Smooth muscle cell (in vitro differentiated cells): ENCODE results near the gene NSD1. TPM values are rescaled to one million over a fixed set of nuclear protein-coding genes. Genes with fewer than 3 reads are reported as not detected.

Experiments
- DNase-seq: peaks from one replicate; lab custom pipeline; 2025; ENCODE audit not compliant: unreplicated experiment; lab: John Stamatoyannopoulos, UW
- H2AFZ ChIP-seq: fragments of 200-600 bp; sonication (generic); 2 replicates; pipeline ENCODE4 v1.6.0; 2016; ENCODE audit warnings: antibody characterized with exemption, low read depth, mild to moderate bottlenecking
- H3F3A ChIP-seq: fragments of 200-600 bp; sonication (generic); 2 replicates; pipeline ENCODE4 v1.6.0; 2017; ENCODE audit warnings: antibody characterized with exemption, low read depth
- H3K27ac ChIP-seq: fragments of 200-600 bp; sonication (generic); 2 replicates; pipeline ENCODE4 v1.5.1; 2016; ENCODE audit warnings: low read depth, mild to moderate bottlenecking
- H3K27me3 ChIP-seq: fragments of 200-600 bp; sonication (generic); 2 replicates; pipeline ENCODE4 v1.6.1; 2016; ENCODE audit warnings: low read depth, mild to moderate bottlenecking
- H3K36me3 ChIP-seq: fragments of 200-600 bp; sonication (generic); 2 replicates; pipeline ENCODE4 v1.5.1; 2016; ENCODE audit warnings: low read depth
- H3K4me1 ChIP-seq: fragments of 200-600 bp; sonication (generic); 2 replicates; pipeline ENCODE4 v1.5.1; 2016; ENCODE audit warnings: low read depth
- H3K4me2 ChIP-seq: fragments of 200-600 bp; sonication (generic); 2 replicates; pipeline ENCODE4 v1.6.0; 2016; ENCODE audit warnings: mild to moderate bottlenecking
- H3K4me3 ChIP-seq: fragments of 200-600 bp; sonication (generic); 2 replicates; pipeline ENCODE4 v1.5.1; 2016; ENCODE audit warnings: mild to moderate bottlenecking
- H3K79me2 ChIP-seq: fragments of 200-600 bp; sonication (generic); 2 replicates; pipeline ENCODE4 v1.6.0; 2016; ENCODE audit warnings: low read depth, mild to moderate bottlenecking
- H3K9ac ChIP-seq: fragments of 200-600 bp; sonication (generic); 2 replicates; pipeline ENCODE4 v1.6.0; 2016; ENCODE audit warnings: low read depth
- H3K9me3 ChIP-seq: fragments of 200-600 bp; sonication (generic); replicated peaks from 2 replicates; pipeline ENCODE4 v1.5.1; 2016; ENCODE audit warnings: low read depth
- H4K20me1 ChIP-seq: fragments of 200-600 bp; sonication (generic); 2 replicates; pipeline ENCODE4 v1.6.0; 2016; ENCODE audit warnings: low read depth
- WGBS: methylation state at CpG from one replicate; pipeline ENCODE4 v1.1.7; 2016; ENCODE audit warnings: low lambda C conversion rate; 5-methylcytosine and 5-hydroxymethylcytosine counted together
- polyA plus RNA-seq: library from polyadenylated mRNA; unstranded; fragments of >200 nt; fragmentation: Nextera tagmentation; extraction: Ambion mirVana; gene quantifications from 2 replicates; pipeline ENCODE4 v1.2.1, GENCODE V29; 2016
- total RNA-seq: library from RNA; depleted of rRNA; stranded (reverse); fragments of >200 nt; gene quantifications from 2 replicates; pipeline ENCODE4 v1.2.3, GENCODE V29; 2014
- TF ChIP-seq, protein P1 (sequence below): fragments of 200-600 bp; sonication (generic); IDR thresholded peaks from 2 replicates; pipeline ENCODE4 v1.5.1; 2017; ENCODE audit warnings: borderline replicate concordance, mild to moderate bottlenecking, antibody characterized with exemption; ENCODE audit not compliant: insufficient read depth, poor library complexity, severe bottlenecking

Gene NSD1
- total and polyA plus RNA-seq, 2 experiments from 2014 or later, result 22.6 to 38.2 TPM

DNA sequence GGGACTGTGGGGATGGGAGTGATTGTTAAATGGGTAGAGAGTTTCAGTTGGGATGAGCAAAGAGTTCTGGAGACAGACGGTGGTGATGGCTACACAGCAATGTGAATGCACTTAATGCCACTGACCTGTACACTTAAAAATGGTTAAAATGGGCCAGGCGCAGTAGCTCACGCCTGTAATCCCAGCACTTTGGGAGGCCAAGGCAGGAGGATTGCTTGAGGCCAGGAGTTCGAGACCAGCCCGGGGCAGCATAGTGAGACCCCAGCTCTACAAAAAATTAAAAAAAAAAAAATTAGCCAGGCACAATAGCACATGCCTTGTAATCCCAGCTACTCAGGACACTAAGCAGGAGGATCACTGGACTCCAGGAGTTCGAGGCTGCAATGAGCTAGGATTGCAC is 210.2 kb downstream of the NSD1 start:
- H3K27me3 ChIP-seq, result no peaks in the 10 kb centered on the region
- no peak overlapping the region for H3K4me2 ChIP-seq
- H3F3A ChIP-seq, result no peaks in the 10 kb centered on the region
- no peak overlapping the region for H3K9ac ChIP-seq
- H3K27ac ChIP-seq, result no peak overlapping the region
- H3K9me3 ChIP-seq, result no peaks in the 10 kb centered on the region
- no peak for DNase-seq
- H3K4me3 ChIP-seq, result no peak overlapping the region
- H4K20me1 ChIP-seq, result peaks cover 77% of the 10 kb centered on the region
- H3K4me1 ChIP-seq, result no peaks in the 10 kb centered on the region
- peaks cover 85% of the 10 kb centered on the region for H3K79me2 ChIP-seq
- H3K36me3 ChIP-seq, result no peaks in the 10 kb centered on the region
- TF ChIP-seq, protein P1, sequence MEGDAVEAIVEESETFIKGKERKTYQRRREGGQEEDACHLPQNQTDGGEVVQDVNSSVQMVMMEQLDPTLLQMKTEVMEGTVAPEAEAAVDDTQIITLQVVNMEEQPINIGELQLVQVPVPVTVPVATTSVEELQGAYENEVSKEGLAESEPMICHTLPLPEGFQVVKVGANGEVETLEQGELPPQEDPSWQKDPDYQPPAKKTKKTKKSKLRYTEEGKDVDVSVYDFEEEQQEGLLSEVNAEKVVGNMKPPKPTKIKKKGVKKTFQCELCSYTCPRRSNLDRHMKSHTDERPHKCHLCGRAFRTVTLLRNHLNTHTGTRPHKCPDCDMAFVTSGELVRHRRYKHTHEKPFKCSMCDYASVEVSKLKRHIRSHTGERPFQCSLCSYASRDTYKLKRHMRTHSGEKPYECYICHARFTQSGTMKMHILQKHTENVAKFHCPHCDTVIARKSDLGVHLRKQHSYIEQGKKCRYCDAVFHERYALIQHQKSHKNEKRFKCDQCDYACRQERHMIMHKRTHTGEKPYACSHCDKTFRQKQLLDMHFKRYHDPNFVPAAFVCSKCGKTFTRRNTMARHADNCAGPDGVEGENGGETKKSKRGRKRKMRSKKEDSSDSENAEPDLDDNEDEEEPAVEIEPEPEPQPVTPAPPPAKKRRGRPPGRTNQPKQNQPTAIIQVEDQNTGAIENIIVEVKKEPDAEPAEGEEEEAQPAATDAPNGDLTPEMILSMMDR, result no peak
- no peak overlapping the region for H2AFZ ChIP-seq
- 100% methylated on average over 6 of the region's 6 CpGs for WGBS

- Histone ChIP-seq H3K4me3 (no peak overlapping the region), H3F3A (no peaks in the 10 kb centered on the region), H2AFZ (no peak overlapping the region), H3K27ac (no peak overlapping the region), H3K27me3 (no peaks in the 10 kb centered on the region), H4K20me1 (peaks cover 75% of the 10 kb centered on the region), H3K9me3 (no peaks in the 10 kb centered on the region), H3K79me2 (peaks cover 90% of the 10 kb centered on the region), H3K4me2 (no peak overlapping the region), H3K9ac (no peak overlapping the region), H3K36me3 (no peaks in the 10 kb centered on the region), H3K4me1 (peaks cover 1% of the 10 kb centered on the region)
- 96% methylated on average over 6 of the region's 6 CpGs for WGBS
- TF ChIP-seq, protein P1, result no peak
- DNase-seq, result no peak
Measured at GRCh38 chr5:177344891-177345290, 211.3 kb downstream of the NSD1 start.

DNA sequence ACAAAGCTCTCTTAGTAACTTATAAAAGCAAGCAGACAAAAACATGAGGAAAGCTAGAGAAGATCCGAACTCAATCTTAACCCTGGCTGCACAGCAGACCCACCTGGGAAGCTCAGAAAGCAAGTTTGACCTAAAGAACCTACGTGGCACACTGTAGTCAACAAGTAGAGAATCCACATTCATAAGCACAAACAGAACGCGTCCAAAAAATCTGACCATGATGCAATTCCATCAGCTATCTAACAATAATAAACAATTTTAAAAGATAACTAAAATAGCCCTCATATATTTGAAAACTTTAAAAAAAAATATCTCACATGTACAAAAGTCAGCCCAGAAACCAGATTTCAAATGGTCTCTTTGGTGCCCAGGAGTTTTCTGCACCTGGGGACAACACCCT is 213.2 kb downstream of the NSD1 start:
- Histone ChIP-seq H3K4me1 (peaks cover 12% of the 10 kb centered on the region), H4K20me1 (peaks cover 63% of the 10 kb centered on the region), H3F3A (no peaks in the 10 kb centered on the region), H3K36me3 (no peaks in the 10 kb centered on the region), H3K27ac (no peak overlapping the region), H3K9me3 (no peaks in the 10 kb centered on the region), H2AFZ (no peak overlapping the region), H3K79me2 (peaks cover 92% of the 10 kb centered on the region), H3K27me3 (no peaks in the 10 kb centered on the region), H3K9ac (no peak overlapping the region), H3K4me2 (no peak overlapping the region), H3K4me3 (no peak overlapping the region)
- no peak for DNase-seq
- WGBS, result 79% methylated on average over 4 of the region's 4 CpGs
- TF ChIP-seq, protein P1, result no peak

DNA sequence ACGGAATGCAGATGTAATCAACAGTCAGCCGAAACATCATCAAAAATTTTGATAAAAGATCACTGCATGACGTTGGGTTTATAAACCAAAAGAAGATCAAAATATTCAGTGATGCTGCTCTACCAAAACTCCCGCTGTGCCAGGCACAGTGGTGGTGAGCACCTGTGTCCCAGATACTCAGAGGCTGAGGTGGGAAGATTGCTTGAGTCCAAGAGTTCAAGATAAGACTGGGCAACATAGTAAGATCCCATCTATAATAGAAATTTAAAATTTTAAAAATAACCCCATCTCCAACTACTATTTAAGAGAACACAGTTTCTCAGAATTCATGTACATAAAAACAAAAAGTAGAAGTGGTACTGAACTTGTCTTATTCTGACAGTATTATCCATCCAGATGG is 214.1 kb downstream of the NSD1 start:
- H3K4me3 ChIP-seq, result no peak overlapping the region
- H3K27ac ChIP-seq, result no peak overlapping the region
- WGBS, result 98% methylated on average over 4 of the region's 4 CpGs
- no peak overlapping the region for H3K4me2 ChIP-seq
- no peaks in the 10 kb centered on the region for H3K36me3 ChIP-seq
- H2AFZ ChIP-seq, result no peak overlapping the region
- H3K9me3 ChIP-seq, result no peaks in the 10 kb centered on the region
- peaks cover 83% of the 10 kb centered on the region for H3K79me2 ChIP-seq
- H3K4me1 ChIP-seq, result peaks cover 12% of the 10 kb centered on the region
- TF ChIP-seq, protein P1, result no peak
- H3K9ac ChIP-seq, result no peak overlapping the region
- no peaks in the 10 kb centered on the region for H3K27me3 ChIP-seq
- DNase-seq, result no peak
- H4K20me1 ChIP-seq, result peaks cover 55% of the 10 kb centered on the region
- no peaks in the 10 kb centered on the region for H3F3A ChIP-seq
